Stimulated activated naive CD8-positive, alpha-beta T cell treated with anti-CD3 and anti-CD28 coated beads, Interleukin-15, amount 100 ng/mL, for 72 hours (primary cell): Measurements from ENCODE around the gene LRRK1.
A peak's percentile ranks its signal among the peaks of the same experiment; 100 is the strongest.

ENCODE experiments used
- ATAC-seq: fragments of 150-1000 bp; cut with Tn5 transposase; 2 replicates; pipeline ENCODE4 v1.10.0; 2021; ENCODE audit warnings: mild to moderate bottlenecking, moderate library complexity
- DNase-seq, 2 donors: peaks; one replicate each; pipeline ENCODE4 v3.0.0; 2021 to 2022
- H3K27ac Mint-ChIP-seq, 2 donors: one replicate each; pipeline ENCODE4 v1.8.0; 2022; ENCODE audit warnings: mild to moderate bottlenecking in 2 of 2, mixed read lengths in 2 of 2, moderate library complexity in 2 of 2
- H3K27me3 Mint-ChIP-seq: one replicate; pipeline ENCODE4 v1.8.0; 2022; ENCODE audit warnings: mixed read lengths
- H3K4me1 Mint-ChIP-seq: one replicate; pipeline ENCODE4 v1.8.0; 2022; ENCODE audit warnings: mild to moderate bottlenecking, mixed read lengths
- H3K4me3 Mint-ChIP-seq, 2 donors: one replicate each; pipeline ENCODE4 v1.8.0; 2022; ENCODE audit warnings: mild to moderate bottlenecking in 2 of 2, mixed read lengths in 2 of 2, moderate library complexity in 1 of 2
- H3K9me3 Mint-ChIP-seq, 2 donors: one replicate each; pipeline ENCODE4 v1.8.0; 2022; ENCODE audit warnings: mixed read lengths in 2 of 2

LRRK1 gene

DNA sequence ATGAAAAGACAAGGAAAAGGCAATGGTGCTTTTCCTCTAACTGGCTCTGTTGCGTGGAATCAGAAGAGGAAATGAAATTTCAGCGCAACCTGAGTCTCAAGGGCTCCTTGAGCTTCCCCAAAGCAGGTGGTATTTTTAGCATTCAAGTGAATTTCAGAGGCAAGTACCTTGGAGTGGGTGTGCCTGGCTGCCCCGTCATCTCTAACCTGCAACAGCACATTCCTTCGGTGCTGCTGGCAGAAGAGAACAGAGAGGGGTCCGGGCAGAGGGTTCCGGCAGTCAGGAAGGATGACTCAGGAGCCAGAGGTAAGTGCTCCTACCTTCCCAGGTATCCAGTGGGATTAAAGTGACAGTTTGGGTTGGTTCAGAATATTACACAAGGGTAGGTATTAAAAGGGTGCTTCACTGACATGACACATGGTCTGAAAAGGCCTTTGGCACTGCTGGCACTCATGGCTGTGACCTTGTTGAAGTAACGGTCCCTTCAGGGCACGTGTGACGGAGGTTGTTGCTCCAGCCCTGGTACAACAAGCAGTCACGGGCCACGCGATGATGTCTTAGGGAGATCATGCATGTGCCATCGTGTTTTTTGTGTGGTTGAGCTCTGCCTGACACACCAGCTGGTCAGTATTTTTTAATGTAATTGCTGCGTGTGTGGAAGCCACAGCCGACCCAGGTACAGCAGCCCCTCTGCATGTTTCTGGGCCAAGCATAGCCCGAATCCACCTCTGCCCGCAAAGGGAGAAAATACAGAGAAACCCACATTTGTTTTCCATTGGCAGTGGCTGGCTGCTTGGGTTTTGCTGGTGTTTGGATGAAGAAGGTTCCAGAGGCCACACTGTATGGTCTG lies 75.7 kb downstream of the LRRK1 start:
- no peak for ATAC-seq

GRCh38 chr15:100995471-100996430 lies 76.6 kb downstream of the LRRK1 start:
- DNase-seq = no peak
- Mint-ChIP-seq H3K4me3 (no peak overlapping the region), H3K27ac (no peak overlapping the region), H3K27me3 (peaks cover 12% of the 10 kb centered on the region), H3K9me3 (no peaks in the 10 kb centered on the region), H3K4me1 (no peaks in the 10 kb centered on the region)
- ATAC-seq = no peak

More for the DNA sequence above, 75.7 kb downstream of the LRRK1 start:
- H3K4me1 Mint-ChIP-seq = no peaks in the 10 kb centered on the region
- no peaks in the 10 kb centered on the region for H3K9me3 Mint-ChIP-seq
- no peak for DNase-seq
- no peak overlapping the region for H3K27ac Mint-ChIP-seq
- H3K4me3 Mint-ChIP-seq = no peak overlapping the region
- H3K27me3 Mint-ChIP-seq = peaks cover 2% of the 10 kb centered on the region

DNA sequence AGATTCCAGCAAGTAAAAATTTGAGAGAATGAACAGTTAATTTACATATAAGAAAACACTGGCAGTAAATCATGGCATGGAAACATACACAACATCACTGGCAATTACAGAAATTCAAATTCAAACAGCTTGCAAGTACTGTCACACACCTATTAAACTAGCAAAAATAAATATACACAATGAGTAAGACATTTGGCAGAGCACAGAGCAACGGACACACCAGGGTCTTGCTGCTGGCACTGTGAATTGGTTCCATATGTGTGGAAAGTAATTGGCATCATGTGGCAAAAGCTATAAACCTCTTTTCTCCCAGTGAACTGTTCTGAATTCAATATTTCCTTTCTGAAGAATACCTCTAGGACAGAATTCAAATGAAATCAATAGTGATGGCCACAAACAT lies 78.3 kb downstream of the LRRK1 start:
- DNase-seq (no peak), ATAC-seq (no peak)
- Mint-ChIP-seq H3K27ac (no peak overlapping the region), H3K27me3 (peaks cover 20% of the 10 kb centered on the region), H3K9me3 (no peaks in the 10 kb centered on the region), H3K4me1 (no peaks in the 10 kb centered on the region), H3K4me3 (no peak overlapping the region)

DNA sequence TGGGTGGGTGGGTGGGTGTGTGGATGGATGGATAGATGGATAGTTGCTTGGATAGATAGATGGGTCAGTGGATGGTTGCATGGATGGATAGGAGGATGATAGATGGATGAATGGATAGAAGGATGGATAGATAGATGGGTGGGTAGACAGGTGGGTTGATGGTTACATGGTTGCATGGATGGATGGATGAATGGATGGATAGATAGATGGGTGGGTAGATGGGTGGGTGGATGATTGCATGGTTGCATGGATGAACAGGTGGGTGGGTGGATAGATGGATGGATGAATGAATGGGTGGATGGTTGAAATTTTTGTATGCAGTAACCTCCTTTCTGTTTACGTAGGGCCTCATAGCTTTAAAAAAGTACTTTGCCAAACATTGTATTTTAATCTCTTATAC lies 79.5 kb downstream of the LRRK1 start:
- Mint-ChIP-seq H3K4me1 (no peaks in the 10 kb centered on the region), H3K9me3 (no peaks in the 10 kb centered on the region), H3K27ac (no peak overlapping the region), H3K27me3 (peaks cover 20% of the 10 kb centered on the region), H3K4me3 (no peak overlapping the region)
- no peak for ATAC-seq
- no peak for DNase-seq

GRCh38 chr15:100999369-100999768 lies 80.2 kb downstream of the LRRK1 start:
- Mint-ChIP-seq H3K27me3 (peaks cover 20% of the 10 kb centered on the region), H3K9me3 (no peaks in the 10 kb centered on the region), H3K27ac (no peak overlapping the region), H3K4me1 (no peaks in the 10 kb centered on the region), H3K4me3 (no peak overlapping the region)
- ATAC-seq = no peak
- no peak for DNase-seq

- Mint-ChIP-seq H3K27ac (no peak overlapping the region), H3K4me1 (no peaks in the 10 kb centered on the region), H3K9me3 (no peaks in the 10 kb centered on the region), H3K4me3 (no peak overlapping the region), H3K27me3 (peaks cover 20% of the 10 kb centered on the region)
- DNase-seq (no peak), ATAC-seq (no peak)
Observed at GRCh38 chr15:101000271-101000681, 81.1 kb downstream of the LRRK1 start.

- H3K9me3 Mint-ChIP-seq = no peaks in the 10 kb centered on the region
- H3K4me1 Mint-ChIP-seq = no peaks in the 10 kb centered on the region
- ATAC-seq = no peak
- no peak for DNase-seq
- peaks cover 20% of the 10 kb centered on the region for H3K27me3 Mint-ChIP-seq
- H3K4me3 Mint-ChIP-seq = no peak overlapping the region
- H3K27ac Mint-ChIP-seq = no peak overlapping the region
Observed at GRCh38 chr15:101001056-101001455, 81.9 kb downstream of the LRRK1 start.

- DNase-seq = no peak
- no peak overlapping the region for H3K27ac Mint-ChIP-seq
Observed at GRCh38 chr15:101001796-101002195, 82.6 kb downstream of the LRRK1 start.

DNA sequence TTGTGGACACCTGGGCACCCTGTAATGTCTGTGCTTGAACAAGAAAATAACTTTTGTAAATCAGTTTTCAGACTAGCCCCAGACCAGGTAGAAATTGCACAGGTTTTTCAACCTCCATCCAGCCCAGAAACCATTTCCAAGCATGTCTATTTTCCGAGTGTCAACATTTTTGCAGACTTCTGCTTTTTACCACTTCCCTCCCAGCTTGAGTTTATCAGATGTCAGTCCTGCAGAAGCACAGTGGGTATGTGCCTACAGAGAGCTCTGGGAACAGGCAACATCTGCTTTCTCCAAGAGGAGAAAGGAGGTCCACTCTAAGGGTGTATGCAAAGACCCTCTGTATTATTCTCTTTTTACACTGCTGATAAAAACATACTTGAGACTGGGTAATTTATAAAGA lies 83.9 kb downstream of the LRRK1 start:
- peaks cover 30% of the 10 kb centered on the region for H3K27me3 Mint-ChIP-seq
- H3K4me3 Mint-ChIP-seq = no peak overlapping the region
- DNase-seq (no peak), ATAC-seq (no peak)
- H3K27ac Mint-ChIP-seq = no peak overlapping the region
- no peaks in the 10 kb centered on the region for H3K9me3 Mint-ChIP-seq
- H3K4me1 Mint-ChIP-seq = peaks cover 13% of the 10 kb centered on the region

More at GRCh38 chr15:101001796-101002195, 82.6 kb downstream of the LRRK1 start:
- H3K4me3 Mint-ChIP-seq = no peak overlapping the region
- no peak for ATAC-seq
- H3K9me3 Mint-ChIP-seq = no peaks in the 10 kb centered on the region
- peaks cover 20% of the 10 kb centered on the region for H3K27me3 Mint-ChIP-seq
- H3K4me1 Mint-ChIP-seq = peaks cover under 1% of the 10 kb centered on the region

GRCh38 chr15:101003706-101004105 lies 84.5 kb downstream of the LRRK1 start:
- Mint-ChIP-seq H3K27me3 (peaks cover 36% of the 10 kb centered on the region), H3K4me3 (no peak overlapping the region), H3K27ac (no peak overlapping the region), H3K4me1 (peaks cover 20% of the 10 kb centered on the region), H3K9me3 (no peaks in the 10 kb centered on the region)
- DNase-seq (peak in 1 of 2 donors; percentile 2), ATAC-seq (no peak)

GRCh38 chr15:101004500-101004899 lies 85.3 kb downstream of the LRRK1 start:
- Mint-ChIP-seq H3K27me3 (peaks cover 41% of the 10 kb centered on the region), H3K4me3 (no peak overlapping the region), H3K27ac (no peak overlapping the region), H3K4me1 (peaks cover 24% of the 10 kb centered on the region), H3K9me3 (no peaks in the 10 kb centered on the region)
- no peak for DNase-seq
- no peak for ATAC-seq

DNA sequence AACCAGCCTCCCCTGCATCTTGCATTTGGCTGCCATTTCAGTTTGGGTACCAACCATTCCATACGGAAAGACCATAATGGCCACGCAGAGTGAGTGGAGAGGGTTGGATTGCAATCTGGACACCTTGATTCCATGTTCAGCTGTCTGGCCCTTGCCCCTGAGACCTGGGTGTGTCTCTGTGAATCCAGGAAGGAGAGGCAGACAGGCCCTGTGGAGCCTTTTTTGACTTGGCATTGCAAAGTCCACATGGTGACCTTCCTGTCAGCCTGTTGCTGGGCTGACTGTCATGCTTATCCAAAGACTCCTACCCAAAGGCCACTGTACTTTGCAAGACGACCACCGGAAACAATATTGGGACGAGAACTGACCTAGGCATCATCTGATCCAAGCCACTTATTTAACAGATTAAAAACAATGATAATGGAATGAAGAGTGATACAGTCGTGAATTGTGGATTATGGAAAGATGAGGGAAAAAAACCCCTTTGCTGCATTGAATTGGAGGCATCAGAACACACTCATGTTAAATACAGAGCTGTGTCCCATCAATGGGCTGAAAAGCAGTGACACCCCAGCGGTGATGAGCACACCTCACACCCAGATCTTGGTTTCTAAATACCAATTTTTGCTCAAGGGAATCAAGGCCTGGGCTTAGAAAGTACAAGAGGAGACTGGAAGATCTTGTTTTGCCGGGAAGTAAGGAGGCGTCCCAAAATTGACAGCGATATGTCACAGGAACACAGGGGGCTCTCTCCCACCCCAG lies 86.0 kb downstream of the LRRK1 start:
- H3K9me3 Mint-ChIP-seq = no peaks in the 10 kb centered on the region
- H3K4me1 Mint-ChIP-seq = peaks cover 24% of the 10 kb centered on the region
- no peak for ATAC-seq
- H3K27ac Mint-ChIP-seq = no peak overlapping the region
- no peak overlapping the region for H3K4me3 Mint-ChIP-seq
- no peak for DNase-seq
- H3K27me3 Mint-ChIP-seq = peaks cover 35% of the 10 kb centered on the region

DNA sequence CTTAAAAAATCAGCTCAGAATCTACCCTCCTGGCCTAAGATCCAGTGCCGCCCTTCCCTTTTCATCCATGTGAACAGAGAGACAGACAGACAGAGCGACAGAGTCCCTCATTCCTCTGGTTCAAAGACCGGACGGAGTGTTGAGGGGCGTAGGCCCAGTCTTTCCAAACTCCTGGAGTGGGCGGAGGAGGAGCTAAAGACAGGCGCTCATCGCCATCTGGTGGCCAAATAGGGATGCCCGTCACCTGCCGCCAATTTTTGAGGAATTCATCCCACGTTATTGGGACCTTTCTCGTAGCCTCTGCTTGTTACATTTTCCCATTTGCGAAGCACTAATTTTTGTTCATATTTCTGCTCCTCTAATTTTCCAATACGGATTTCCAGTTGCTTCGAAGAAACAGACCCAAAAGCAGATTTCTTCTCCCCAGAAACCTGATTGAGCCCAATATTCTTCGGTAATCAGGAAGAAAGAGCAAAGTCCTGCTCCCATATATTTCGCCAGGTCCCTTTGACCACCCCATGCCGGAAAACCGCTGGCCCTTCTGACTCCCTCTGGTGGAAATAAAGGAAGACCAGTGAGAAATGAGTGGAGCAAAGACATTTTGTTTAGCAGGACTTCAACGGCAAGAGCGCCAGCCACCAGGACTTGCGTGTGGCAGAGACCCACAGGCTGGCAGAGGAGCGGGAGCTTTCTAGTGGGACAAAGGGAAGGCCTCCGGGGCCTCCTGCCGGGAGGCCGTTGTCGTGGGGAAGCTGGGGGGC lies 88.0 kb downstream of the LRRK1 start:
- DNase-seq = peak; percentile 58 to 64
- H3K27ac Mint-ChIP-seq = no peak overlapping the region
- H3K4me1 Mint-ChIP-seq = peaks cover 24% of the 10 kb centered on the region
- peak; percentile 65 for ATAC-seq
- H3K9me3 Mint-ChIP-seq = no peaks in the 10 kb centered on the region
- H3K27me3 Mint-ChIP-seq = peaks cover 21% of the 10 kb centered on the region
- H3K4me3 Mint-ChIP-seq = peak overlapping the region; percentile 87

DNA sequence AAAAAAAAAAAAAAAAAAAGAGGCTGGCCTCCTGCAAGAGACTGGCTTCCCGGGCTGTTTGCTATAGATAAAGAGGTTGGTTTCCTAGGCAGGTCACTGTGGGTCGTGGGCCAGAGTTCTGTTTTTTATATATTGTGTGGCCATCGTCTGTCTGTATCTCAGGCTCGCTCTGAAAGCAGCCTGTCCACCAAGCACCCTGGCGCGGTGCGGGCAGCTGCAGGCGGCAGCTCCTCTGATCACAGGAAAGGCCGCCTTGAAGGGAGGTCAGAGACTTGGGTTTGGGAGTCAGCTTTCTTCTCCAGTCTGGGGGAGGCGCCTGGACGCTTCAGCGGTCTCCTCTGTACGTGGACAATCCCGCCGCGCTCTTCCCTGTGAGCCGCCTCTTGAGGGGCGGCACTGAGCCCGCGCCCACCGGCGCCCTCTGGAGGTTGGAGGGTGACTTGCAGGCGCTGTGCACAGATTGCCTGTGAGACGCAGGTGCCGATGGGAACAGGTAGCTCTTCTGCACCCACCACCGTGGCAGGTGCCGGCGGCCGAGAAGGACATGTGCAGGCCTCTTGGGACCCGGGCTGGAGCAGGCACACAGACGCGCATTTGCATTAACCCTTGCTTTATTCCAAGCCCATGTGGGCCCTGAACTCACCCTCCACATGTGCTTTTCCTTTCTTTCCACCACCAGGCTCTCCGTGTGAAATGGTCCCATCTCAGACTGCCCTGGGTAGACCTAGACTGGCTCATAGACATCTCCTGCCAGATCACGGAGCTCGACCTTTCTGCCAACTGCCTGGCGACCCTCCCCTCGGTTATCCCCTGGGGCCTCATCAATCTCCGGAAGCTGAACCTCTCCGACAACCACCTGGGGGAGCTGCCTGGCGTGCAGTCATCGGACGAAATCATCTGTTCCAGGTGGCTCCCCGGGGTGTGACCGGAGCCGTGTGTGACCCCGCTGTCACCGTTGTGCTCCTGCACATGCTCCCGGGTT lies 89.3 kb downstream of the LRRK1 start:
- H3K27me3 Mint-ChIP-seq = peaks cover 21% of the 10 kb centered on the region
- peak overlapping the region; percentile 60 to 61 for H3K27ac Mint-ChIP-seq
- ATAC-seq = peak; percentile 90
- H3K4me1 Mint-ChIP-seq = peaks cover 24% of the 10 kb centered on the region
- DNase-seq = peak; percentile 83 to 88
- H3K9me3 Mint-ChIP-seq = no peaks in the 10 kb centered on the region
- H3K4me3 Mint-ChIP-seq = peak overlapping the region; percentile 87
